Tibial nerve (tissue), 4 donors: ENCODE measurements around the gene KPNA6. TPM values are rescaled to one million over a fixed set of nuclear protein-coding genes. Genes with fewer than 3 reads are reported as not detected.
"Not testable (repeated sequence)": the region's sequence is repeated elsewhere in the genome, so short reads cannot be mapped to it uniquely, and the experiment has no call there.

Experiments
- DNase-seq, 2 donors: peaks; one replicate each; pipeline ENCODE4 v3.0.0-alpha.2; 2019; ENCODE audit warnings: low spot score in 2 of 2
- H3K27ac ChIP-seq, 4 donors: fragments of 200-600 bp; sonication (generic) in 3 of 4; one replicate each; pipeline ENCODE4 v1.5.1; 2017 to 2019; ENCODE audit warnings: mild to moderate bottlenecking in 1 of 4
- H3K27me3 ChIP-seq, 2 donors: fragments of 200-600 bp; sonication (generic) in 1 of 2; one replicate each; pipeline versions ENCODE4 v1.5.1 to v1.6.0; 2017 to 2019
- H3K36me3 ChIP-seq, 3 donors: fragments of 200-600 bp; sonication (generic); one replicate each; pipeline ENCODE4 v1.5.1; 2018 to 2019
- H3K4me1 ChIP-seq, 4 donors: fragments of 200-600 bp; sonication (generic) in 3 of 4; one replicate each; pipeline ENCODE4 v1.5.1; 2017 to 2019
- H3K4me3 ChIP-seq, 4 donors: fragments of 200-600 bp; sonication (generic) in 3 of 4; one replicate each; pipeline ENCODE4 v1.5.1; 2017 to 2019; ENCODE audit warnings: mild to moderate bottlenecking in 1 of 4, moderate library complexity in 1 of 4
- H3K9me3 ChIP-seq, 4 donors: fragments of 200-600 bp; sonication (generic) in 3 of 4; one replicate each; pipeline ENCODE4 v1.5.1; 2017 to 2019
- CTCF ChIP-seq, 5 experiments: fragments of 200-600 bp in 3 of 5; fragments of 450-650 bp in 2 of 5; sonication (generic) in 3 of 5; IDR thresholded peaks; one replicate each; pipeline ENCODE4 v1.5.1; 2016 to 2019; ENCODE audit warnings: antibody characterized with exemption in 5 of 5, mild to moderate bottlenecking in 3 of 5, moderate library complexity in 2 of 5
- EP300 ChIP-seq, 2 donors: sonication (generic); formaldehyde crosslinking; IDR thresholded peaks; one replicate each; pipeline ENCODE4 v1.6.1; 2017; ENCODE audit warnings: antibody characterized with exemption in 2 of 2, mild to moderate bottlenecking in 1 of 2
- POLR2A ChIP-seq, 2 donors: fragments of 450-650 bp; IDR thresholded peaks; one replicate each; pipeline ENCODE4 v1.6.1; 2017; ENCODE audit warnings: antibody characterized with exemption in 2 of 2, mild to moderate bottlenecking in 2 of 2, moderate library complexity in 2 of 2
- WGBS, 2 donors: methylation state at CpG; one replicate each; pipeline ENCODE4 v1.1.5; 2018; 5-methylcytosine and 5-hydroxymethylcytosine counted together
- total RNA-seq, 4 donors: library from RNA; depleted of rRNA; stranded (reverse); fragments of >200 nt; gene quantifications; one replicate each; pipeline ENCODE4 v1.1.0, GENCODE V29; 2016

The KPNA6 gene
- total RNA-seq, 4 donors from 2014 or later, result 30.3 to 39.3 (median 33.5) TPM

GRCh38 chr1:32128479-32128878, 20.6 kb downstream of the KPNA6 start:
- WGBS, 2 donors, result 48 to 50% methylated on average over 1 of the region's 1 CpG
- no peaks in the 10 kb centered on the region for H3K27me3 ChIP-seq
- peaks cover 0 to 41% (median 6%) of the 10 kb centered on the region in 4 donors for H3K4me1 ChIP-seq
- H3K4me3 ChIP-seq, result no peak overlapping the region
- no peak for DNase-seq
- H3K36me3 ChIP-seq, result peaks cover 0 to 5% (median 0%) of the 10 kb centered on the region in 3 donors
- H3K27ac ChIP-seq, result no peak overlapping the region
- TF ChIP-seq EP300 (IDR thresholded peaks at IDR 0.05) (no peak), CTCF (IDR thresholded peaks at IDR 0.05) (no peak), POLR2A (IDR thresholded peaks at IDR 0.05) (no peak)
- no peaks in the 10 kb centered on the region for H3K9me3 ChIP-seq

GRCh38 chr1:32128964-32129363, 21.1 kb downstream of the KPNA6 start:
- DNase-seq, result no peak
- peaks cover 0 to 5% (median 0%) of the 10 kb centered on the region in 3 donors for H3K36me3 ChIP-seq
- H3K27me3 ChIP-seq, result no peaks in the 10 kb centered on the region
- TF ChIP-seq EP300 (IDR thresholded peaks at IDR 0.05) (no peak), POLR2A (IDR thresholded peaks at IDR 0.05) (no peak), CTCF (IDR thresholded peaks at IDR 0.05) (no peak)
- no peak overlapping the region for H3K4me3 ChIP-seq
- H3K9me3 ChIP-seq, result no peaks in the 10 kb centered on the region
- H3K4me1 ChIP-seq, result peaks cover 0 to 45% (median 6%) of the 10 kb centered on the region in 4 donors
- WGBS, 2 donors, result 100% methylated on average over 1 of the region's 1 CpG
- H3K27ac ChIP-seq, result no peak overlapping the region

GRCh38 chr1:32133950-32134280, 26.1 kb downstream of the KPNA6 start:
- Histone ChIP-seq H3K27ac (peak overlapping the region in 1 of 4 donors; percentile 65), H3K4me1 (peaks cover 0 to 28% (median 4%) of the 10 kb centered on the region in 4 donors)
- DNase-seq, H3K27me3 ChIP-seq, H3K9me3 ChIP-seq, H3K36me3 ChIP-seq, H3K4me3 ChIP-seq: not testable (repeated sequence)
- WGBS, 2 donors, result 90 to 93% methylated on average over 9 of the region's 9 CpGs

- H3K27me3 ChIP-seq, result no peaks in the 10 kb centered on the region
- 98% methylated on average over 5 of the region's 5 CpGs for WGBS, 2 donors
These were observed 29.3 kb downstream of the KPNA6 start for GRCh38 chr1:32137111-32137510.

GRCh38 chr1:32138965-32139364, 31.1 kb downstream of the KPNA6 start:
- no peak overlapping the region for H3K4me3 ChIP-seq
- 48 to 49% methylated on average over 5 of the region's 5 CpGs for WGBS, 2 donors
- DNase-seq, result no peak
- H3K4me1 ChIP-seq, result peaks cover 0 to 41% (median 10%) of the 10 kb centered on the region in 4 donors
- H3K27ac ChIP-seq, result no peak overlapping the region
- no peaks in the 10 kb centered on the region for H3K27me3 ChIP-seq
- no peaks in the 10 kb centered on the region for H3K9me3 ChIP-seq
- peaks cover 0 to 3% (median 0%) of the 10 kb centered on the region in 3 donors for H3K36me3 ChIP-seq
- no peak for TF ChIP-seq CTCF (IDR thresholded peaks at IDR 0.05)
- no peak for TF ChIP-seq EP300 (IDR thresholded peaks at IDR 0.05)
- no peak for TF ChIP-seq POLR2A (IDR thresholded peaks at IDR 0.05)

More at GRCh38 chr1:32137111-32137510, 29.3 kb downstream of the KPNA6 start:
- no peaks in the 10 kb centered on the region for H3K9me3 ChIP-seq
- no peak overlapping the region for H3K27ac ChIP-seq
- DNase-seq, result no peak
- H3K4me1 ChIP-seq, result peaks cover 0 to 34% (median 4%) of the 10 kb centered on the region in 4 donors
- no peak overlapping the region for H3K4me3 ChIP-seq
- no peak for TF ChIP-seq EP300 (IDR thresholded peaks at IDR 0.05)
- no peak for TF ChIP-seq POLR2A (IDR thresholded peaks at IDR 0.05)
- TF ChIP-seq CTCF (IDR thresholded peaks at IDR 0.05), result no peak
- peaks cover 0 to 3% (median 0%) of the 10 kb centered on the region in 3 donors for H3K36me3 ChIP-seq
